ENCODE results near the gene BMPR1B.

DNA sequence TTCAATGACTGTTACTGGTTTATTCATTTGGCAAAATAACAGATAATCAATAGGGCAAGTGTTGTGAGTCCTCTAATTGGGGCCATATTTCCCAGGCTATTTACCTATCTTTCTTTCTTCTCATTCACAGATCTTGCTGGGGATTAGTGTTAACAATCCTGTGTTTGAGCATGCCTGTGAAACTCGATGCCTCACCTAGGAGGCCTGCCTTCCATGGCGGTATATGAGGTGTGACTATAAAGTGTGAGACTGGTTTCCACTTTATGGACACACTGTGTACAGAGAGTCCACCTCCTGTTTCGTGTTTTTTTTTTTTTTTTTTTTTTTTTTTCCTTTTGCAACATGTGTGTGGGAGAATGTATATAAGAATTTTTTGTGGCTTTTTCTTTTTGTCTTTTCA, 199.3 kb downstream of the BMPR1B start:
- TF ChIP-seq CTCF (IDR thresholded peaks at IDR 0.05) (no peak), EZH2 (IDR thresholded peaks at IDR 0.05; ENCODE audit: borderline replicate concordance, insufficient read depth, low read depth, low read length, poor library complexity, severe bottlenecking) (no peak)
